C1 segment of cervical spinal cord (tissue), 14 donors: ENCODE data around the gene DDX55.
A peak's percentile ranks its signal among the peaks of the same experiment; 100 is the strongest.
"Not testable (repeated sequence)": the region's sequence is repeated elsewhere in the genome, so short reads cannot be mapped to it uniquely, and the experiment has no call there.

Experiments used
- DNase-seq, 14 donors: peaks; one replicate each; lab custom pipeline; 2025; lab: John Stamatoyannopoulos, UW

DDX55 gene

GRCh38 chr12:123601602-123602489 is at the start of gene DDX55:
DDX55 (plus strand) TSS chr12:123602099; CDS start chr12:123602149, 50 bp downstream.
- peak; percentile 47 to 90 (median 80) for DNase-seq

- not testable (repeated sequence) for DNase-seq
Observed at GRCh38 chr12:123554136-123554535, 47.8 kb upstream of the DDX55 start.

GRCh38 chr12:123554843-123555242 is 47.1 kb upstream of the DDX55 start:
- DNase-seq, result not testable (repeated sequence)

DNA sequence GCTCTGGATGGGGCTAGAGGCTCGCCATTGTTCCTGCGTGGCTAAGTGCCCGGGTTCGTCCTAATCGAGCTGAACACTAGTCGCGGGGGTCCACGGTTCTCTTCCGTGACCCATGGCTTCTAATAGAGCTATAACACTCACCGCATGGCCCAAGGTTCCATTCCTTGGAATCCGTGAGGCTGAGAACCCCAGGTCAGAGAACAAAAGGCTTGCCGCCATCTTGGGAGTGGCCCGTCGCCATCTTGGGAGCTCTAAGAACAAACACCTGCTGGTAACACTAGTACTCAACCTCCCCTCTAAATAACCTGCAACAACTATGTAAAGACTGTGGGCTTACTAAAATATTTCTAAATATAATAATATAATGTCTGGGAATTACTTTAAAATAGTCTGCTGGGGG is 43.4 kb upstream of the DDX55 start:
- not testable (repeated sequence) for DNase-seq

DNA sequence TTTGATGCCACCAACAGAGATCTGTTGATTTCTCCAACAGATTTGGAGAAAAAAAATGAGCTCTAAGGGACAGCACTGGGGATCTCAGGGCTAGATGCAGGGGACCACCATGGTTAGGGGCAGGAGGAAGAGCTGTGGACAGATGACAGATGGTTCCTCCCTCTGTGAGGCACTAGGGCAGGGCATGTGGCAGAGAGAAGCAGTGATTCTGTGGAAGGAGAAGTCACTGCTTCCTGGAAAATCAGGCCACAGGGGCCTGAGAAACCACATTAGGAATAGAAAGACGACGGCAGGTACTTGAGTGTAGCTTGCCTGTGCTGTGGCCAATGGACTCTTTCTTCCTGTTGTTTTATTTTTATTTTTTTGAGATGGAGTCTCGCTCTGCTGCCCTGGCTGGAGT is 42.4 kb upstream of the DDX55 start:
- DNase-seq, result peak in 3 of 14 donors; percentile 0 to 12 (median 2)

GRCh38 chr12:123571343-123571813 is 30.5 kb upstream of the DDX55 start:
- peak in 4 of 14 donors; percentile 0 to 4 (median 1) for DNase-seq

- DNase-seq, result no peak
Observed at GRCh38 chr12:123572391-123572790, 29.5 kb upstream of the DDX55 start.

- no peak for DNase-seq
Observed at GRCh38 chr12:123573870-123574269, 28.0 kb upstream of the DDX55 start.

DNA sequence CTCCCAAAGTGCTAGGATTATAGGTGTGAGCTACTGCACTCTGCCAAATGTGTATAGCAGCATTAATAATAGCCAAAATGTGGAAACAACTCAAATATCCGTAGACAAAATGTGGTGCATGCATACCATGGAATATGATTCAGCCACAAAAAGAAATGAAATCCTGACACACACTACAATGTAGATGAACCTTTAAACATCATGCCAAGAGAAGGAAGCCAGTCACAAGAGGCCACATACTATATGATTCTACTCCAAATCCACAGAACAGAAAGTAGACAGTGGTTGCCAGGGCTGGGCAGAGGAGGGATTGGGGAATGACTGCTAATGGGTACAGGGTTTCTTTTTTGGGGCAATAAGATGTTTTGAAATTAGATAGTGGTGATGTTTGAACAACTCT is 25.3 kb upstream of the DDX55 start:
- DNase-seq, result no peak

- no peak for DNase-seq
Observed at GRCh38 chr12:123578243-123578642, 23.7 kb upstream of the DDX55 start.

DNA sequence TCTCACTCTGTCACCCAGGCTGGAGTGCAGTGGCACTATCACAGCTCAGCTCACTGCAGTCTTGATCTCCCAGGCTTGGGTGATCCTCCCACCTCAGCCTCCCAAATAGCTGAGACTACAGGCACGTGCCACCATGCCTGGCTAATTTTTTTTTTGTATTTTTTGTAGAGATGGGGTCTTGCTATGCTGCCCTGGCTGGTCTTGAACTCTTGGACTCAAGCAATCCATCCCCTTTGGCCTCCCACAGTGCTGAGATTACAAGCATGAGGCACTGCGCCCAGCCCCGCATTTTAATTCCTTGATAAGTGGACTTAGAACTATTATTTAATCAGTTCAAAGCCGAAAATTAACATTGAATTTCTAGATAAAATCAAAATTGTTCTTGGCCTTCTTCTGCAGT is 23.1 kb upstream of the DDX55 start:
- DNase-seq, result not testable (repeated sequence)

DNA sequence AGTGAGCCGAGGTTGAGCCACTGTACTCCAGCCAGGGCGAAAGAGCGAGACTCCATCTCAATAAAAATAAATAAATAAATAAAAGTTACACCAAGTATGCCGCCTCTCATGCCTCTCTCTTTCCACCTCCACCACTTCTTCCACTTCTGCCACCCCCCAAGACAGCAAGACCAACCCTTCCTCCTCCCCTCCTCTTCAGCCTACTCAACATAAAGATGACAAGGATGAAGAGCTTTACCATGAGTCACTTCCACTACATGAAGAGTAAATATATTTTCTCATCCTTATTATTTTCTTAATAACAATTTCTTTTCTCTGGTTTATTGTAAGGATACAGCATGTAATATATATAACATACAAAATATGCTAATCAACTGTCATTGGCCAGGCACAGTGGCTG is 21.1 kb upstream of the DDX55 start:
- DNase-seq, result no peak

DNA sequence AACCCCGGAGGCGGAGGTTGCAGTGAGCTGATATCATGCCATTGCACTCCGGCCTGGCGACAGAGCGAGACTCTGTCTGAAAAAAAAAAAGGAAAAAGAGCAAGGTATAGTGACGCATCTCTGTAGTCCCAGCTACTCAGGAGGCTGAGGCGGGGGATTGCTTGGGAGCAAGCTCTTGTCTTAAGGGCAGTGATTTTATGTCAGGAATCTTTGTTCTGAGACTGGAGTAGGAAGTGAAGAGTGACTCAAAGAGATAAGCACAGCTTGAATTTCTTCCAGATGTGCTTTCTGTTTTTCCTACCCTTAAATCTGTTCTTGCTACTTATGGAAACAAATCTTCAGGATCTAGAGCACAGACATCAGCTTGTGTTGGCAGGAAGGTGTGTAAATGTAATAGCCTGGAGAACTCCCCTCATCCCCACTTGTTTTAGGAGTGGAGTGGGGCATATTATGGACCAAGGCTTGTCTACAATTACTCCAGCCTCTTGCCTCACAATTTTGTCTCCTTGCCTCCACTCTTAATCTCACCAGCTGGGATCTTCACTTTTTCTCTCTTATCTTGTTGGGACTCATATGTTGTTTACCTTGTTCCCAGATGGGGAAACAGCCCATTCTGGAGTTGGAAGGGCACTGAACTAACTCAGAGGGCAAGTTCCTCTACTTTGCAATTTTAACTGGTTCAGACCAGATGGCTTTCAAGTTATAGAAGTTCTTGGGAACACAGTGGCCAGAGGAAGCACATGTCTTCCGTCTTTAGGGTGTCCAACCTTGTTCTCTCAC is 10.0 kb upstream of the DDX55 start:
- no peak for DNase-seq

GRCh38 chr12:123595729-123596128 is 6.2 kb upstream of the DDX55 start:
- no peak for DNase-seq

DNA sequence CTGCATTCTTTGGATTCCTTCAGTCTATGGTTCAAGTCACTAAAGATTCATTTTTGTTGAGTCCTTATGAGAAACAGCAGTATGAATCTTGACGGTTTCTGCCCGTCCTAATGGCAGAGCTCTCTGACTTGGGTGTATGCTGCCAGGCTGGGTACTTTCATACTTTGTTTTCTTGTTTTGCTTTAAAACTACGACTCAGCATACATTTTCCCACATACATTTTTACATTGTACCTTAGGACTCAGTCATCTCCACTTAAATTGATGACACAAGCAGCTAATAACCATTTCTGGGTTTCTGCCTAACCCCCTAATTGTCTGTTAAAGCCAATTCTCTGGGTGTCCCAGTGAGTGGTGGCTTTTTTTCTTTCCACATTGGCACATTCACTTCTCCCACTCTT is 4.8 kb upstream of the DDX55 start:
- no peak for DNase-seq

DNA sequence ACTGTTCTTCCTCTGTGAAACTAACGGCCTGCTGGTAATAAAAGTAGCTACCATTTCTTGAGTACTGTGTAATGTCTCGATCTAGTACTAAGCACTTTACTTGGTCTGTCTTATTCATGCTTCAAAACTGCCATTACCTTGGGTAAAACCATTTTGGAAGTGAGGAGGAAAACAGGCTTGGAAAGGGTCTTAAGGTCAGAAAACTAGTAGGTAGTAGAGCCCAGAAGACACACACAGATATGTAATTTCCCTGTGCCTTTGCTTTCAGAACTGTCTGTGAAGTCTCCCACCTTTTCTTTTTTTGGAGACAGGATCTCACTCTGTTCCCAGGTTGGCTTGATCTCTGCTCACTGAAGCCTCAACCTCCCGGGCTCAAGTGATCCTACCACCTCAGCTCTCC is 3.4 kb upstream of the DDX55 start:
- no peak for DNase-seq

GRCh38 chr12:123599310-123599709 is 2.6 kb upstream of the DDX55 start:
- no peak for DNase-seq

DNA sequence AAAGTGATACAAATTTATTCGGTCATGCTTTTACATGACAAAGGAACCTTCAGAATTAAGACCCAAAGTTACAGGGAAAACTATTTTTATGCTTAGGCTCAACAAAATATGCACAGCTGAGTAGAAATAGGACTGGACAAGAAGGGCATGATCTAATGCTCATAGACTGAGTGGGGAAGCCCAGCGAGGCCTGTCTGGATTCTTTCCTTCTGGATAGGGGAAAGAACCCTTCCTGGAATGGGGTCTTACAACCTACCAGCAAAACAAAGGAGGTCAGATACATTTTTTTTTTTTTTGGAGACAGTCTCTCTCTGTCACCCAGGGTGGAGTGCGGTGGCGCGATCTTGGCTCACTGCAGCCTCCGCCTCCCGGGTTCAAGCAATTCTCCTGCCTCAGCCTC is 2.2 kb upstream of the DDX55 start:
- DNase-seq, result no peak

DNA sequence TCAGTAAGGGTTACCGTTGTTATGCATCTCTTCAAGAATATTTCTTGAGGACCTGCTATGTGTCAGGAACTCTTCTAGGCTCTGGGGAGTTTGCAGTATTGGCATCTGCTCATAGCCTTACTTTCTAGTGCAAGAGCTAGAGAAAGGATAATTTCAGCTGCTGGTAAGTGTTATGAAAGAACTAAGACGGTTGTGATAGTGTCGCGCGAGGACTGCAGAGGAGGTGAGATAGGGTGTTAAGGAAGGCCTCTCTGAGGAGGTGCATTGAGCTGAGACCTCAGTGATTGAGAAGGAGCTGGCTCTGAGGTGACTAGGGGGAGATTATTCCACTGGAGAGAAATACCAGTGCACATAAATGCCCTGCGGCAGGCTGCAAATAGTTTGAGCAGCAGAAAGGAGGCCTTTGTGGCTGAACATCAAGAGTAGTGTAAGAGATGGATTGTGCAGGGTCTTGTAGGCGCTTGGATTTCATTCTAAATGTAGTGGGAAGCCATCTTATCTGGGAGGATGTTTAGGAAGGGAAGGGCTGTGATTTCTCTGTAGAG is 824 bp downstream of the DDX55 start:
- DNase-seq, result no peak

DNA sequence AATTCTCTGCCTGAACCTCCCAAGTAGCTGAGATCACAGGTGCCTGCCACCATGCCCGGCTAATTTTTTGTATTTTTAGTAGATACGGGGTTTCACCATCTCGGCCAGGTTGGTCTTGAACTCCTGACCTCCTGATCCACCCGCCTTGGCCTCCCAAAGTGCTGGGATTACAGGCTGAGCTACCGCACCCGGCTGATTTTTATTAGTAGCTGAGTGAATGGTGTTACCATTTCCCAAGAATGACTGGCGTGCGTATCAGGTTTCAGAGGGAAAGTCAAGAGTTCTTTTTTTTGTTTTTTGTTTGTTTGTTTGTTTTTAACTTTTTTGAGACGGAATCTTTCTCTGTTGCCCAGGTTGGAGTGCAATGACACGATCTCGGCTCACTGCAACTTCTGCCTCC is 1.6 kb downstream of the DDX55 start:
- not testable (repeated sequence) for DNase-seq

DNA sequence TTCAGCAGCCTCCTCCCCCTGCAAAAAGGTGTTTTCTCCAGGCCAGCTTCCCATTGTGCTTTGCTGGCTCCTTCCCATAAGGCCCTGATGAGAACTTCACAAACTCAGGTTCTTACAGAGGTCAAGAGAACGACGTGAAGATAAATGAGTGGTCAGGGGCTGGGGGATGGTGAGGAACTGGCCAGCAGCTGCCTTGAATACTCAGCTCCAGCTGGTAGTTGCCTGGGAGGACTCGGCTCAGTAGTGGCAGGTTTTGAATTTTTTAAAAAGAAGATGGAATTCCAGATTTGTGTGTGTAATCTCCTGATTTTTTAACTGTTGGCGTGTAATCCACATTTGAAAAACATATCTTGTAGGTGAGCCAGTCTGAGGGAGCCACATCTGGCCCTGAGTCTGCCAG is 5.9 kb downstream of the DDX55 start:
- DNase-seq, result no peak

DNA sequence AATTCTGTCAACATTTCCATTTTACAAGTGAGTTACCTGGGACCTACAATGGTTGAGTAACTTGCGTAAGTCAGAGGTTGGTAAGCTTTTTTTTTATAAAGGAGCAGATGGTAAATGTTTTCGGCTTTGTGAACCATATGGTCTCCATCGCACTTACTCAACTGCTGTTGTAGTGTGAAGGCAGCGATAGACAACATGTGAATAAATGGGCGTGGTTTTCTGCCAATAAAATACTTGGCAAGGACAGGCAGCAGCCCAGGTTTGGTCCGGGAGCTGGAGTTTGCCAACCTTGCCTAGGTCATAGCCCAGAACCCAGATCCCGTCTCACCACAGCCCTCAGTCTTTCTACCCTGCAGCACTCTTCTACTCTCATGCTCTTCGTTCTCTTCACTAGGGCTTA is 6.3 kb downstream of the DDX55 start:
- DNase-seq, result no peak
